PC-9 (cell line): ENCODE results near the gene RASL12. TPM values are rescaled to one million over a fixed set of nuclear protein-coding genes. Genes with fewer than 3 reads are reported as not detected.

Source experiments
- BruUV-seq: library from RNA; stranded (reverse); fragments of 400-500 nt; replicated peaks from 2 replicates; lab custom pipeline; 2021; lab: Mats Ljungman, UMichigan
- CTCF ChIA-PET: fragments of 300-600 bp; sonication (Branson Sonifier 250); formaldehyde crosslinking; loops from one replicate; lab custom pipeline; 2022; ENCODE audit warnings: antibody characterized with exemption; lab: Charles Lee
- POLR2A ChIA-PET: fragments of 300-600 bp; sonication (Branson Sonifier 250); formaldehyde crosslinking; loops from one replicate; lab custom pipeline; 2022; ENCODE audit warnings: antibody characterized with exemption; ENCODE audit not compliant: unreplicated experiment; lab: Charles Lee
- DNase-seq, 2 experiments: peaks; one replicate each; pipeline versions ENCODE4 v3.0.0 to v3.0.0-alpha.2; 2015 to 2022; ENCODE audit warnings: mixed read lengths in 1 of 2
- H2AFZ ChIP-seq: fragments of 200-600 bp; sonication (generic); 2 replicates; pipeline ENCODE4 v1.8.1; 2017; ENCODE audit warnings: antibody characterized with exemption
- H3F3A ChIP-seq: fragments of 200-600 bp; sonication (generic); 2 replicates; pipeline ENCODE4 v1.8.1; 2017; ENCODE audit warnings: antibody characterized with exemption, mild to moderate bottlenecking, low read depth; ENCODE audit not compliant: insufficient read depth
- H3K27ac ChIP-seq: fragments of 200-600 bp; sonication (generic); 2 replicates; pipeline ENCODE4 v1.6.1; 2016; ENCODE audit warnings: mixed run types
- H3K27me3 ChIP-seq: fragments of 200-600 bp; sonication (generic); 2 replicates; pipeline ENCODE4 v1.6.1; 2016; ENCODE audit warnings: low read depth, mixed run types; ENCODE audit not compliant: insufficient read depth
- H3K36me3 ChIP-seq: fragments of 200-600 bp; sonication (generic); 2 replicates; pipeline ENCODE4 v1.6.1; 2016; ENCODE audit warnings: low read depth, mixed run types
- H3K4me1 ChIP-seq: fragments of 200-600 bp; sonication (generic); replicated peaks from 2 replicates; pipeline ENCODE4 v1.6.1; 2016; ENCODE audit warnings: mixed run types; ENCODE audit not compliant: insufficient read depth
- H3K4me2 ChIP-seq: fragments of 200-600 bp; sonication (generic); 2 replicates; pipeline ENCODE4 v1.6.1; 2017; ENCODE audit warnings: mixed run types
- H3K4me3 ChIP-seq: fragments of 200-600 bp; sonication (generic); 2 replicates; pipeline ENCODE4 v1.6.1; 2016; ENCODE audit warnings: mixed run types
- H3K79me2 ChIP-seq: fragments of 200-600 bp; sonication (generic); 2 replicates; pipeline ENCODE4 v1.6.1; 2017; ENCODE audit warnings: low read depth, mixed run types
- H3K9me2 ChIP-seq: fragments of 200-600 bp; sonication (generic); 2 replicates; pipeline ENCODE4 v1.8.1; 2017; ENCODE audit warnings: mild to moderate bottlenecking; ENCODE audit not compliant: insufficient read depth
- H3K9me3 ChIP-seq: fragments of 200-600 bp; sonication (generic); 2 replicates; pipeline ENCODE4 v1.8.1; 2016; ENCODE audit warnings: low read depth; ENCODE audit not compliant: insufficient read depth
- H4K20me1 ChIP-seq: fragments of 200-600 bp; sonication (generic); 2 replicates; pipeline ENCODE4 v1.8.1; 2017; ENCODE audit not compliant: insufficient read depth
- CTCF ChIP-seq: fragments of 200-600 bp; sonication (generic); conservative IDR thresholded peaks from 2 replicates; pipeline ENCODE4 v1.6.1; 2017; ENCODE audit warnings: mixed run types, antibody characterized with exemption, mild to moderate bottlenecking, moderate library complexity
- EZH2 ChIP-seq: fragments of 200-600 bp; sonication (generic); IDR thresholded peaks from 2 replicates; pipeline ENCODE4 v1.8.0; 2017; ENCODE audit warnings: antibody characterized with exemption, low read depth
- intact Hi-C: fragments of 100-400 bp; cut with micrococcal nuclease; formaldehyde crosslinking; loops from one replicate; pipeline ENCODE4 v1.10.0; 2022; ENCODE audit not compliant: unreplicated experiment
- total RNA-seq: library from RNA; stranded (reverse); gene quantifications from 2 replicates; pipeline ENCODE4 v1.2.3, GENCODE V29; 2021

The RASL12 gene
- total RNA-seq, 1 experiment from 2014 or later: not detected

DNA sequence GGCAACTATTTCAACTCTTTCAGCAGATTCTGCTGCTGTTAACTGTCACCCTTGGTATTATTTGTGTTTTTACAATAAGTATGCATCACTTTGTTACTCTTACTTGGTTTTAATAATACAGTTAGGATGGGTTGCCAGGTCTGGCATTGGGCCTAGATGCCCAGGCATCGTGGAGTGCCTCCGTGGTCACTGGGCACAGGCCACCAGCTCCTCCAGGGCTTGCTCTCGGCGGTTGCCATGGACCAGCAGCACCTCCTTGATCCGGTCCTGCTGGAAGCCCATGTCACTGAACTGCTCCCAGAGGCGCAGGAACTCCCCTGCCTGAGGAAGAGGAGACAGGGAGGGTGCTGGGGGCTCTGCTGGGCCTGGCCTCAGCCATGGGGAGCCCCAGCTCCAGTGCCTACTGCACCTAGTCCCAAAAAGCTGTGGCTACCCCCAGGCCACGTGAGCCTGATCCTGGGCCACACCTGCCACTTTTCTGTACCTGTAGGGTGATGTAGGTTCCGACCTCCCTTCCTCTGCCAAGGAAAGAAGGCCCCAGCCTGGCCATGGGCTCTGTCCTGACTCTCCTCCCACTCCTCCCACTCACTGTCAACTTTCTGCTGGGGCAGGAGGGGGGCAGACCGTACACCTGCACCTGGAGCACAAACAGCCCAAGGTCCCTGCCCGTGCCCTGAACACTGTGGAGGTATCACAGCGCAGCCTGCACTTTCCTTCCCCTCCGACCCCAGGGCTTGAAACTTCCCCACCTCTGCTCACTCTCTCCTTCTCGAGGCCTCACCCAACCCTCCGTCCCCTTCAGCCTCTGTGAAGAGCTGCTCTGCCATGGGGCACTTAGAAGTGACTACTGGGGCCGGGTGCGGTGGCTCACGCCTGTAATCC is 25.4 kb upstream of the RASL12 start:
- no peaks in the 10 kb centered on the region for H4K20me1 ChIP-seq
- no peak overlapping the region for H2AFZ ChIP-seq
- H3K4me3 ChIP-seq: no peak overlapping the region
- no peak overlapping the region for H3K27ac ChIP-seq
- no peaks in the 10 kb centered on the region for H3K36me3 ChIP-seq
- no peak for DNase-seq
- no peaks in the 10 kb centered on the region for H3F3A ChIP-seq
- POLR2A ChIA-PET: no interaction called here
- H3K4me1 ChIP-seq: no peaks in the 10 kb centered on the region
- H3K9me3 ChIP-seq: no peaks in the 10 kb centered on the region
- CTCF ChIA-PET: interaction anchor here (1.0 kb wide), 1 partner anchor 8 kb away, joined by 4 read pairs; no protein-coding TSS in a partner anchor
- H3K27me3 ChIP-seq: no peaks in the 10 kb centered on the region
- no peak for TF ChIP-seq EZH2
- TF ChIP-seq CTCF: no peak
- H3K4me2 ChIP-seq: no peak overlapping the region
- no TSS peak for BruUV-seq
- intact Hi-C loops: no loop called here
- no peaks in the 10 kb centered on the region for H3K9me2 ChIP-seq
- no peaks in the 10 kb centered on the region for H3K79me2 ChIP-seq

- no peaks in the 10 kb centered on the region for H3K4me1 ChIP-seq
- H3K9me3 ChIP-seq: no peaks in the 10 kb centered on the region
- H3K9me2 ChIP-seq: no peaks in the 10 kb centered on the region
- DNase-seq: no peak
- ChIA-PET POLR2A (no interaction called here), CTCF (interaction anchor here (1.0 kb wide), 1 partner anchor 9 kb away, joined by 4 read pairs; no protein-coding TSS in a partner anchor)
- H3K4me2 ChIP-seq: no peak overlapping the region
- no peak overlapping the region for H3K4me3 ChIP-seq
- TF ChIP-seq EZH2 (no peak), CTCF (no peak)
- no peaks in the 10 kb centered on the region for H4K20me1 ChIP-seq
- BruUV-seq: no TSS peak
- intact Hi-C loops: no loop called here
- H3K79me2 ChIP-seq: no peaks in the 10 kb centered on the region
- H3K27ac ChIP-seq: no peak overlapping the region
- no peaks in the 10 kb centered on the region for H3K27me3 ChIP-seq
- H2AFZ ChIP-seq: no peak overlapping the region
- H3K36me3 ChIP-seq: no peaks in the 10 kb centered on the region
- H3F3A ChIP-seq: no peaks in the 10 kb centered on the region
These were observed 24.4 kb upstream of the RASL12 start for GRCh38 chr15:65091946-65092770.

- H3K4me3 ChIP-seq: no peak overlapping the region
- H3K4me2 ChIP-seq: no peak overlapping the region
- TF ChIP-seq CTCF (no peak), EZH2 (no peak)
- no peaks in the 10 kb centered on the region for H3F3A ChIP-seq
- CTCF ChIA-PET: no interaction called here
- POLR2A ChIA-PET: no interaction called here
- no peaks in the 10 kb centered on the region for H4K20me1 ChIP-seq
- H3K79me2 ChIP-seq: no peaks in the 10 kb centered on the region
- no peak for DNase-seq
- no peaks in the 10 kb centered on the region for H3K9me3 ChIP-seq
- H3K9me2 ChIP-seq: no peaks in the 10 kb centered on the region
- H3K27ac ChIP-seq: no peak overlapping the region
- intact Hi-C loops: no loop called here
- H3K36me3 ChIP-seq: no peaks in the 10 kb centered on the region
- no peaks in the 10 kb centered on the region for H3K4me1 ChIP-seq
- BruUV-seq: no TSS peak
- H3K27me3 ChIP-seq: no peaks in the 10 kb centered on the region
- H2AFZ ChIP-seq: no peak overlapping the region
These were observed 21.5 kb upstream of the RASL12 start for GRCh38 chr15:65089206-65089824.
